ENCODE data around the gene HMHB1. TPM values are rescaled to one million over a fixed set of nuclear protein-coding genes. Genes with fewer than 3 reads are reported as not detected.

HMHB1 gene
- total RNA-seq, 1 experiment from 2014 or later = not detected

- intact Hi-C loops (cut with micrococcal nuclease; ENCODE audit: unreplicated experiment) = no loop called here
- CTCF ChIA-PET = no interaction called here
- no peak for TF ChIP-seq CTCF (IDR thresholded peaks at IDR 0.05; ENCODE audit: unreplicated experiment)
Observed at GRCh38 chr5:143788401-143788800, 23.6 kb upstream of the HMHB1 start.

GRCh38 chr5:143790457-143791112, 21.4 kb upstream of the HMHB1 start:
- TF ChIP-seq CTCF (IDR thresholded peaks at IDR 0.05; ENCODE audit: unreplicated experiment) = no peak
- intact Hi-C loops (cut with micrococcal nuclease; ENCODE audit: unreplicated experiment) = no loop called here
- no peak for DNase-seq
- no peaks in the 10 kb centered on the region for H3K9me3 Mint-ChIP-seq (ENCODE audit: low read depth, unreplicated experiment)
- H3K27me3 Mint-ChIP-seq (ENCODE audit: unreplicated experiment) = no peaks in the 10 kb centered on the region
- H3K4me1 Mint-ChIP-seq (ENCODE audit: low read depth, unreplicated experiment) = no peaks in the 10 kb centered on the region
- H3K27ac Mint-ChIP-seq (ENCODE audit: unreplicated experiment) = no peak overlapping the region
- no peaks in the 10 kb centered on the region for H3K36me3 Mint-ChIP-seq (ENCODE audit: insufficient read depth, unreplicated experiment)
- no peak overlapping the region for H3K4me3 Mint-ChIP-seq (ENCODE audit: low read depth, unreplicated experiment)
- BruUV-seq (replicated peaks) = no TSS peak
- CTCF ChIA-PET = no interaction called here

More at GRCh38 chr5:143788401-143788800, 23.6 kb upstream of the HMHB1 start:
- no peak for DNase-seq
- H3K4me3 Mint-ChIP-seq (ENCODE audit: low read depth, unreplicated experiment) = no peak overlapping the region
- H3K36me3 Mint-ChIP-seq (ENCODE audit: insufficient read depth, unreplicated experiment) = no peaks in the 10 kb centered on the region
- no TSS peak for BruUV-seq (replicated peaks)
- H3K27ac Mint-ChIP-seq (ENCODE audit: unreplicated experiment) = no peak overlapping the region
- H3K9me3 Mint-ChIP-seq (ENCODE audit: low read depth, unreplicated experiment) = no peaks in the 10 kb centered on the region
- no peaks in the 10 kb centered on the region for H3K27me3 Mint-ChIP-seq (ENCODE audit: unreplicated experiment)
- no peaks in the 10 kb centered on the region for H3K4me1 Mint-ChIP-seq (ENCODE audit: low read depth, unreplicated experiment)

- H3K36me3 Mint-ChIP-seq (ENCODE audit: insufficient read depth, unreplicated experiment) = no peaks in the 10 kb centered on the region
- H3K4me3 Mint-ChIP-seq (ENCODE audit: low read depth, unreplicated experiment) = no peak overlapping the region
- CTCF ChIA-PET = no interaction called here
- no peaks in the 10 kb centered on the region for H3K9me3 Mint-ChIP-seq (ENCODE audit: low read depth, unreplicated experiment)
- DNase-seq = no peak
- intact Hi-C loops (cut with micrococcal nuclease; ENCODE audit: unreplicated experiment) = no loop called here
- BruUV-seq (replicated peaks) = no TSS peak
- no peaks in the 10 kb centered on the region for H3K27me3 Mint-ChIP-seq (ENCODE audit: unreplicated experiment)
- no peak overlapping the region for H3K27ac Mint-ChIP-seq (ENCODE audit: unreplicated experiment)
- H3K4me1 Mint-ChIP-seq (ENCODE audit: low read depth, unreplicated experiment) = no peaks in the 10 kb centered on the region
- TF ChIP-seq CTCF (IDR thresholded peaks at IDR 0.05; ENCODE audit: unreplicated experiment) = no peak
Observed at GRCh38 chr5:143791848-143792731, 19.9 kb upstream of the HMHB1 start.

GRCh38 chr5:143793249-143793648, 18.7 kb upstream of the HMHB1 start:
- Mint-ChIP-seq H3K36me3 (ENCODE audit: insufficient read depth, unreplicated experiment) (no peaks in the 10 kb centered on the region), H3K9me3 (ENCODE audit: low read depth, unreplicated experiment) (no peaks in the 10 kb centered on the region), H3K4me3 (ENCODE audit: low read depth, unreplicated experiment) (no peak overlapping the region), H3K27me3 (ENCODE audit: unreplicated experiment) (no peaks in the 10 kb centered on the region), H3K27ac (ENCODE audit: unreplicated experiment) (no peak overlapping the region), H3K4me1 (ENCODE audit: low read depth, unreplicated experiment) (no peaks in the 10 kb centered on the region)
- intact Hi-C loops (cut with micrococcal nuclease; ENCODE audit: unreplicated experiment) = no loop called here
- BruUV-seq (replicated peaks) = no TSS peak
- no peak for DNase-seq
- no peak for TF ChIP-seq CTCF (IDR thresholded peaks at IDR 0.05; ENCODE audit: unreplicated experiment)
- CTCF ChIA-PET = no interaction called here
